GM19463 (cell line): ENCODE results near the gene PCDHGA3.
"Not testable (repeated sequence)": the region's sequence is repeated elsewhere in the genome, so short reads cannot be mapped to it uniquely, and the experiment has no call there.

Experiments used
- ATAC-seq: cut with Tn5 transposase; IDR thresholded peaks from one replicate; pipeline ENCODE4 v1.9.1; 2021; ENCODE audit warnings: mild to moderate bottlenecking, moderate library complexity; ENCODE audit not compliant: unreplicated experiment

Gene PCDHGA3

GRCh38 chr5:141343242-141343952 is at the start of gene PCDHGA3:
PCDHGA3 (plus strand) TSS chr5:141343829; CDS start chr5:141344034, 205 bp downstream.
- ATAC-seq = no peak

DNA sequence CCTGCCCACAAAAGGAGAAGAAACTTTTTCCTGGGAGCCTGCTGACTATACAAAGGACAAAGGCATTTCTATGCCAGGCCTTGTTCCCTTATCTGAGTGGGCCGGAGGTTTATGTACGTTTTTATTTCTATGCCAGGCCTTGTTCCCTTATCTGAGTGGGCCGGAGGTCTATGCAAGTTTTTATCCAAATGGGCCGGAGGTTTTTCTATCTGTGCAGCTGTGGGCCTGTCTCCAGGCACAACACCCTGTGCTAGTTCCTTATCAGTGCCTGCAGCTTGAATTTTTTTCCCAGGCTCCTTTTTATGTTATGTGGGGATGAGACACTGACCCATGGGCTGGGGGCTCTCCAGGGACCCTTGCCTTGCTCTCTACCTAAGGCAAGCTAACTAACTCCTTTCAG is 45.3 kb upstream of the PCDHGA3 start:
- no peak for ATAC-seq

DNA sequence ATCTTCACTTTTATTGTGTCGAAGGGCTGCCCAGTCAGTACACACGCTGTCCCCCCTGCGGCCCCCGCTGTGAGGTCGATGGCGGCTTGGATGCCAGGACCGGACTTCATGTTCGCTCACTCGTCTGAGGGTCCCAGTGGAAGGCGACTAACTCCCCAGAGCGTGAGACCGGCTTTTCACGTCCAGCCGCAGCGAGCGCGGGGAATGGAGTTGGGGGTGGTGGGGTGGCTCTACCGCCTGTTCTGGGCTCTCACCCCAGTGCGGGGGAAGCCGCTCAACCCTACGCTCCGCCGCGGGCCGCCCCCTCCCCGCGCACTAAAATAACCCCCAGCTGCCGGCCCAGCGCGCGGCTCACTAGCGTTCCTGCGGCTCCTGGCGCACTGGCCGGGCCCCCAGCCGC is 39.9 kb upstream of the PCDHGA3 start, which contains the start of gene SLC25A2:
Gene SLC25A2, minus strand, starts transcription at position 294 of the 400 bp plus-strand sequence. Its CDS starts 184 bp downstream, at position 110.
- no peak for ATAC-seq

GRCh38 chr5:141306630-141307029 is 37.0 kb upstream of the PCDHGA3 start:
- ATAC-seq = no peak

DNA sequence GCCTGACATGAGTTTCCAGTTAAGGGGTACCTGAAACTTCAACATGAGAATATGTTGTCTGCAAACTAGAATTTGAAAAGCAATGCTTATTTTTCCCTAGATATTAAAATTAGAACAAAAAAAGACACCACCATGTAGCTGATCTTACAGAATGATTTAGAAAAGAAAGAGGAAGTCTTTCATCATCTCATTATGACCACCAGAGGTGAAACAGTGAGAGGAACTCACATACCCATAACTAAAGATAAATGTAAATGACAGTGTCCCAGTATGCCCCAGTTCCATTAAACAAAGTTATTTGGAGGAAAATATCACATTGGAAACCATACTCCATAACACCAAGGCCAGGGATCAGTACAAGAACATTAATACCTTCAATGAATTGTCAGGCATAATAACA is 29.9 kb upstream of the PCDHGA3 start:
- no peak for ATAC-seq

DNA sequence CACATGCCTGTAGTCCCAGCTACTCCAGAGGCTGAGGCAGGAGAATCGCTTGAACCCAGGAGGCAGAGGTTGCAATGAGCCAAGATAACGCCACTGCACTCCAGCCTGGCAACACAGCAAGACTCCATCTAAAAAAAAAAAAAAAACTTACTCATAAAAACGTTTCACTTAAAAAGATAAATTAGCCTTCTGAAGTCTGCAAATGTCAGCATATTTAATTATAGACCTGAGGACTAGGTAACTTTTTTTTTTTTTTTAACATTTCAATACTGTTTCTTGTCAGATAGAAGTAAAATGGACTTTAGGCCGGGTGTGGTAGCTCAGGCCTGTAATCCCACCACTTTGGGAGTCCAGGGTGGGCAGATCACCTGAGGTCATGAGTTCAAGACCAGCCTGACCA is 26.7 kb upstream of the PCDHGA3 start:
- ATAC-seq = not testable (repeated sequence)

- no peak for ATAC-seq
These were observed 24.4 kb upstream of the PCDHGA3 start for GRCh38 chr5:141319202-141319601.

DNA sequence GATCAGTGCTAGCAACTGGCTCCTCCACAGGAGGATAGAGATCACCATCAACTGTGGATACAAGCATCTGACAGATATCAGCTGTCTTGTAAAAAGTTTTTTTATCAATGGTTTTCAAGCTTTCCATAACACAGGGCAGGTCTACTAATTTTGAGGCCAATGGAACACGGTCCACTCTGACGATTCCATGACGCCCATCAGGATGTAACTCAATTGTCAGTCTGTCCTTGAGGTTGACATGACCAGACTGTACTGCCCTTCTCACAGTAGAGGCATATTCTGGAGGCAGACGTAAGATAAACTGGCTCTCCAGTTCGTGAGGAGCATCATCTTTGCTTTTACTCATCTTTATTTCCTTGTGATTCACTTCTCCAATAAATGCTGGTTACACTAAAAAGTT is 23.9 kb upstream of the PCDHGA3 start:
- no peak for ATAC-seq

- ATAC-seq = peak; percentile 96
These were observed 23.1 kb upstream of the PCDHGA3 start, which contains the start of gene TAF7 for GRCh38 chr5:141320225-141321169. TAF7 (minus strand) TSS chr5:141320784; CDS start chr5:141320044, 740 bp downstream.

DNA sequence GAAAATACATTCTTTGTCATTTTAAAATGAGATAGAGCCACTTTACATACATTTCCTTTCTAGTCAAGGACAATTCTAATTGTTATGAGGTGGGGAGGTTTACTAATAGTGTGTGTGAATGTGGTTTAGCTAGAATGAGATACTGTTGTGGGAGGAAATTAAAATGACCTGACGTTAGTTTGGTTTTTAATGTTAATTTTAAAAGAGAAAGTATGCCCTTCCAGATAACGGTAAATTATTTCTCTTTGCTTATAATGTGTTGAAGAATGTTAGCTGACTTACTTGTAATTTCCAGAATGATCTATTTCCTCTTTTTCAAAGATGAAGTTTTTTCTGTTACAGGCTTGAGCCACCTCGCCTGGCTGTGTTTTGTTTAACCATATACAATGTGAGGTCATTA is 21.4 kb upstream of the PCDHGA3 start:
- no peak for ATAC-seq

- peak; percentile 95 for ATAC-seq
These were observed 17.4 kb upstream of the PCDHGA3 start for GRCh38 chr5:141326088-141326854.

GRCh38 chr5:141328231-141328630 is 15.4 kb upstream of the PCDHGA3 start:
- no peak for ATAC-seq

- ATAC-seq = no peak
These were observed 13.1 kb upstream of the PCDHGA3 start, which contains the start of gene PCDHGA1 for GRCh38 chr5:141330299-141331080. PCDHGA1 (plus strand) TSS chr5:141330514.

DNA sequence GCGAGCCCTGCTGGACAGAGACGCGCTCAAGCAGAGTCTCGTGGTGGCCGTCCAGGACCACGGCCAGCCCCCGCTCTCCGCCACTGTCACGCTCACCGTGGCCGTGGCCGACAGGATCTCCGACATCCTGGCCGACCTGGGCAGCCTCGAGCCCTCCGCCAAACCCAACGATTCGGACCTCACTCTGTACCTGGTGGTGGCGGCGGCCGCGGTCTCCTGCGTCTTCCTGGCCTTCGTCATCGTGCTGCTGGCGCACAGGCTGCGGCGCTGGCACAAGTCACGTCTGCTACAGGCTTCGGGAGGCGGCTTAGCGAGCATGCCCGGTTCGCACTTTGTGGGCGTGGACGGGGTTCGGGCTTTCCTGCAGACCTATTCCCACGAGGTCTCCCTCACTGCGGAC is 11.1 kb upstream of the PCDHGA3 start:
- not testable (repeated sequence) for ATAC-seq

- no peak for ATAC-seq
These were observed 4.9 kb upstream of the PCDHGA3 start, which contains the start of gene PCDHGA2 for GRCh38 chr5:141338538-141339306. PCDHGA2 (plus strand) TSS chr5:141338760.

DNA sequence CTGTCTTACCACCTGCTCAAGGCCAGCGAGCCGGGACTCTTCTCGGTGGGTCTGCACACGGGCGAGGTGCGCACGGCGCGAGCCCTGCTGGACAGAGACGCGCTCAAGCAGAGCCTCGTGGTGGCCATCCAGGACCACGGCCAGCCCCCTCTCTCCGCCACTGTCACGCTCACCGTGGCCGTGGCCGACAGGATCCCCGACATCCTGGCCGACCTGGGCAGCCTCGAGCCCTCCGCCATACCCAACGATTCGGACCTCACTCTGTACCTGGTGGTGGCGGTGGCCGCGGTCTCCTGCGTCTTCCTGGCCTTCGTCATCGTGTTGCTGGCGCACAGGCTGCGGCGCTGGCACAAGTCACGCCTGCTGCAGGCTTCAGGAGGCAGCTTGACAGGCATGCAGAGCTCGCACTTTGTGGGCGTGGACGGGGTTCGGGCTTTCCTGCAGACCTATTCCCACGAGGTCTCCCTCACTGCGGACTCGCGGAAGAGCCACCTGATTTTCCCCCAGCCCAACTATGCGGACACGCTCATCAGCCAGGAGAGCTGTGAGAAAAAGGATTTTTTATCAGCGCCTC is 2.8 kb upstream of the PCDHGA3 start:
- ATAC-seq = not testable (repeated sequence)

DNA sequence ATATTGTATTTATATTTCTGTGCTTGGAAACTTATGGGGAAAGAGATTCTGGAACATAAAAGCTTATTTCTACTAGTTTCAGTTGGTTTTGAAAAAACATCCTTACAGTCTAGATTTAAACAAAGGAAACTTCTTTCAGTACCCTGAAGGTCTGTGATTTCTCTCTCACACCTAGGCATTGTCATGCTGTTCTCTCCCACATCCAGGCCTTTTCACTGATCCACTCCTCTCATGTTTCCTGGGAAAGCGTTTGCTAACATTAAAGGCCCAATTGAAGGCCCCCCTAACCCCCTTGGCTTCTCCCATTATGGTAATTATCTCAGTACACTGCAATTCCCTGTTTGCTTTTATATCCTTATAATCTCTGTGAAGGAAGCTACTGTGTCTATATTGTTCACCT is 856 bp upstream of the PCDHGA3 start:
- no peak for ATAC-seq

GRCh38 chr5:141343953-141344463 is 379 bp downstream of the PCDHGA3 start:
- no peak for ATAC-seq

DNA sequence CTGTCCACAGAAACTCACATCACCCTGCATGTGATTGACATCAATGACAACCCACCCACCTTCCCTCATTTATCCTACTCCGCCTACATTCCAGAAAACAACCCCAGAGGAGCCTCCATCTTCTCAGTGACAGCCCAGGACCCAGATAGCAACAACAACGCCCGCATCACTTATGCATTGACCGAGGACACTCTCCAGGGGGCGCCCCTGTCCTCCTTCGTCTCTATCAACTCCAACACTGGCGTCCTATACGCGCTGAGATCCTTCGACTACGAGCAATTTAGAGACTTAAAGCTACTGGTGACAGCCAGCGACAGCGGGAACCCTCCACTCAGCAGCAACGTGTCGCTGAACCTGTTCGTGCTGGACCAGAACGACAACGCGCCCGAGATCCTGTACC is 1.7 kb downstream of the PCDHGA3 start:
- no peak for ATAC-seq
